Jurkat, Clone E6-1 (cell line): Measurements from ENCODE around the gene PCDHA12.
A peak's percentile ranks its signal among the peaks of the same experiment; 100 is the strongest.

Source experiments
- DNase-seq: peaks from one replicate; pipeline ENCODE4 v3.0.0-alpha.2; 2011; ENCODE audit warnings: low read depth, low spot score
- H3K4me3 ChIP-seq: 2 replicates; pipeline ENCODE4 v1.5.1; 2011; ENCODE audit warnings: mild to moderate bottlenecking, low read length, control low read depth, moderate library complexity

PCDHA12 gene

GRCh38 chr5:140925806-140926442 lies 50.8 kb downstream of the PCDHA12 start, which contains the start of gene PCDHAC1:
Gene PCDHAC1 (plus strand): TSS chr5:140926299. CDS start chr5:140926893, 594 bp downstream.
- no peak for DNase-seq
- H3K4me3 ChIP-seq, result no peak within 1 kb of the TSS

GRCh38 chr5:140926443-140927227 lies 51.5 kb downstream of the PCDHA12 start:
- DNase-seq, result peak; percentile 17

GRCh38 chr5:140927228-140927573 lies 52.1 kb downstream of the PCDHA12 start:
- H3K4me3 ChIP-seq, result no peak overlapping the region

More at GRCh38 chr5:140926443-140927227, 51.5 kb downstream of the PCDHA12 start:
- no peak overlapping the region for H3K4me3 ChIP-seq

More at GRCh38 chr5:140927228-140927573, 52.1 kb downstream of the PCDHA12 start:
- no peak for DNase-seq
